ENCODE data around the gene TAP2.
A peak's percentile ranks its signal among the peaks of the same experiment; 100 is the strongest.
"Not testable (repeated sequence)": the region's sequence is repeated elsewhere in the genome, so short reads cannot be mapped to it uniquely, and the experiment has no call there.

Gene TAP2

GRCh38 chr6:32838114-32838958, at the start of gene TAP2:
TSS of gene TAP2 (minus strand) at chr6:32838739. CDS start at chr6:32838233, 506 bp downstream.
- Histone ChIP-seq H3K27ac (peak within 1 kb of the TSS; percentile 57; the same call in 1 of the 2 replicates), H3K9ac (ENCODE audit: insufficient read length) (peak within 1 kb of the TSS; percentile 87), H3K9me3 (ENCODE audit: low read depth, low read length) (no peaks in the 10 kb centered on the region), H3K36me3 (ENCODE audit: insufficient read depth, low read length) (no peaks in the 10 kb centered on the region), H3K4me3 (peak within 1 kb of the TSS; percentile 98)
- no peak for TF ChIP-seq FOXP2 (optimal IDR thresholded peaks at IDR 0.05; ENCODE audit: control extremely low read depth, extremely low read length, insufficient read depth)
- peak; percentile 33; the same call in 1 of the 2 replicates for TF ChIP-seq POLR2AphosphoS5 (IDR thresholded peaks at IDR 0.05; ENCODE audit: borderline replicate concordance, low read depth, low read length)
- no peak for TF ChIP-seq EZH2 (IDR thresholded peaks at IDR 0.05)
- DNase-seq (ENCODE audit: low read depth, low spot score), result peak; percentile 22

- no peak overlapping the region for H3K27ac ChIP-seq
- no peaks in the 10 kb centered on the region for H3K9me3 ChIP-seq (ENCODE audit: low read depth, low read length)
- H3K36me3 ChIP-seq (ENCODE audit: insufficient read depth, low read length), result no peaks in the 10 kb centered on the region
- no peak overlapping the region for H3K4me3 ChIP-seq
- no peak overlapping the region for H3K9ac ChIP-seq (ENCODE audit: insufficient read length)
- TF ChIP-seq POLR2AphosphoS5 (IDR thresholded peaks at IDR 0.05; ENCODE audit: borderline replicate concordance, low read depth, low read length) (no peak), FOXP2 (optimal IDR thresholded peaks at IDR 0.05; ENCODE audit: control extremely low read depth, extremely low read length, insufficient read depth) (no peak), EZH2 (IDR thresholded peaks at IDR 0.05) (no peak)
- DNase-seq (ENCODE audit: low read depth, low spot score), result no peak
Measured at GRCh38 chr6:32887616-32888015, 49.1 kb upstream of the TAP2 start.

- Histone ChIP-seq H3K27ac (no peak overlapping the region), H3K9ac (ENCODE audit: insufficient read length) (no peak overlapping the region), H3K36me3 (ENCODE audit: insufficient read depth, low read length) (no peaks in the 10 kb centered on the region), H3K9me3 (ENCODE audit: low read depth, low read length) (no peaks in the 10 kb centered on the region), H3K4me3 (no peak overlapping the region)
- TF ChIP-seq EZH2 (IDR thresholded peaks at IDR 0.05) (no peak), POLR2AphosphoS5 (IDR thresholded peaks at IDR 0.05; ENCODE audit: borderline replicate concordance, low read depth, low read length) (no peak)
- DNase-seq (ENCODE audit: low read depth, low spot score), result no peak
Measured at GRCh38 chr6:32886681-32887383, 48.3 kb upstream of the TAP2 start.

- Histone ChIP-seq H3K27ac (no peak overlapping the region), H3K9ac (ENCODE audit: insufficient read length) (no peak overlapping the region), H3K9me3 (ENCODE audit: low read depth, low read length) (no peaks in the 10 kb centered on the region), H3K4me3 (no peak overlapping the region), H3K36me3 (ENCODE audit: insufficient read depth, low read length) (no peaks in the 10 kb centered on the region)
- DNase-seq (ENCODE audit: low read depth, low spot score), result peak; percentile 84
- no peak for TF ChIP-seq POLR2AphosphoS5 (IDR thresholded peaks at IDR 0.05; ENCODE audit: borderline replicate concordance, low read depth, low read length)
- no peak for TF ChIP-seq FOXP2 (optimal IDR thresholded peaks at IDR 0.05; ENCODE audit: control extremely low read depth, extremely low read length, insufficient read depth)
- no peak for TF ChIP-seq EZH2 (IDR thresholded peaks at IDR 0.05)
Measured at GRCh38 chr6:32885698-32886286, 47.3 kb upstream of the TAP2 start.

- TF ChIP-seq FOXP2 (optimal IDR thresholded peaks at IDR 0.05; ENCODE audit: control extremely low read depth, extremely low read length, insufficient read depth), result no peak
- no peak for TF ChIP-seq EZH2 (IDR thresholded peaks at IDR 0.05)
- Histone ChIP-seq H3K4me3 (no peak overlapping the region), H3K9me3 (ENCODE audit: low read depth, low read length) (no peaks in the 10 kb centered on the region), H3K9ac (ENCODE audit: insufficient read length) (no peak overlapping the region), H3K27ac (no peak overlapping the region), H3K36me3 (ENCODE audit: insufficient read depth, low read length) (no peaks in the 10 kb centered on the region)
- no peak for DNase-seq (ENCODE audit: low read depth, low spot score)
Measured at GRCh38 chr6:32883789-32884188, 45.2 kb upstream of the TAP2 start.

GRCh38 chr6:32882879-32883250, 44.3 kb upstream of the TAP2 start:
- no peaks in the 10 kb centered on the region for H3K36me3 ChIP-seq (ENCODE audit: insufficient read depth, low read length)
- H3K4me3 ChIP-seq, result no peak overlapping the region
- H3K27ac ChIP-seq, result no peak overlapping the region
- H3K9ac ChIP-seq (ENCODE audit: insufficient read length), result no peak overlapping the region
- DNase-seq (ENCODE audit: low read depth, low spot score), result no peak
- H3K9me3 ChIP-seq (ENCODE audit: low read depth, low read length), result no peaks in the 10 kb centered on the region
- TF ChIP-seq EZH2 (IDR thresholded peaks at IDR 0.05) (no peak), FOXP2 (optimal IDR thresholded peaks at IDR 0.05; ENCODE audit: control extremely low read depth, extremely low read length, insufficient read depth) (no peak), POLR2AphosphoS5 (IDR thresholded peaks at IDR 0.05; ENCODE audit: borderline replicate concordance, low read depth, low read length) (no peak)

- DNase-seq (ENCODE audit: low read depth, low spot score); H3K9ac ChIP-seq (ENCODE audit: insufficient read length); H3K4me3 ChIP-seq; H3K9me3 ChIP-seq (ENCODE audit: low read depth, low read length); H3K36me3 ChIP-seq (ENCODE audit: insufficient read depth, low read length); H3K27ac ChIP-seq: not testable (repeated sequence)
Measured at GRCh38 chr6:32880962-32881361, 42.4 kb upstream of the TAP2 start.

- Histone ChIP-seq H3K9me3 (ENCODE audit: low read depth, low read length) (no peaks in the 10 kb centered on the region), H3K4me3 (no peak overlapping the region), H3K36me3 (ENCODE audit: insufficient read depth, low read length) (no peaks in the 10 kb centered on the region), H3K9ac (ENCODE audit: insufficient read length) (no peak overlapping the region), H3K27ac (no peak overlapping the region)
- DNase-seq (ENCODE audit: low read depth, low spot score), result no peak
- TF ChIP-seq EZH2 (IDR thresholded peaks at IDR 0.05) (no peak), FOXP2 (optimal IDR thresholded peaks at IDR 0.05; ENCODE audit: control extremely low read depth, extremely low read length, insufficient read depth) (no peak), POLR2AphosphoS5 (IDR thresholded peaks at IDR 0.05; ENCODE audit: borderline replicate concordance, low read depth, low read length) (no peak)
Measured at GRCh38 chr6:32879691-32880090, 41.2 kb upstream of the TAP2 start.

All from SK-N-MC (cell line).